ENCODE results near the gene OPRD1.

The OPRD1 gene

GRCh38 chr1:28792644-28793121 is 19.3 kb upstream of the OPRD1 start:
- TF ChIP-seq CTCF (IDR thresholded peaks at IDR 0.05) = no peak

- no peak for TF ChIP-seq CTCF (IDR thresholded peaks at IDR 0.05)
Observed at GRCh38 chr1:28796352-28797211, 15.4 kb upstream of the OPRD1 start.

DNA sequence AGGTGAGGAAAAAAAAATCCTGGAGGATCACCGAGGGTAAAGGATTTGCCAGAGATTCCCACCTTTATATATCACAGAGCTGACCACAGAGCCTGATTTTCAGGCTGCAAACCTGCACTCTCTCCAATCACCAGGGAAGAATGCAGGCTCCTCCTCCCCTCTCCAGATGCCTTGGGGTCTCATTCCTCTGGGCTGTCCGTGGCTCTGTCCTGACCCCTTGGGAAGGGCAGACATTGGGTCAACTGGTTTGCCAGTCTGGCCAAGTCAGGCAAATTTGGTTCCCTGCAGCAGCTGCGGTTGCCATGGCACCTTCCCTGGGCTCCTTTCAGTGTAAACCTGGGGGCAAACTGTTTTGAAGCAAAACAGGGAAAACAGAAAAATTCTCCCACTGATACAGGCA is 11.6 kb upstream of the OPRD1 start:
- no peak for TF ChIP-seq CTCF (IDR thresholded peaks at IDR 0.05)

DNA sequence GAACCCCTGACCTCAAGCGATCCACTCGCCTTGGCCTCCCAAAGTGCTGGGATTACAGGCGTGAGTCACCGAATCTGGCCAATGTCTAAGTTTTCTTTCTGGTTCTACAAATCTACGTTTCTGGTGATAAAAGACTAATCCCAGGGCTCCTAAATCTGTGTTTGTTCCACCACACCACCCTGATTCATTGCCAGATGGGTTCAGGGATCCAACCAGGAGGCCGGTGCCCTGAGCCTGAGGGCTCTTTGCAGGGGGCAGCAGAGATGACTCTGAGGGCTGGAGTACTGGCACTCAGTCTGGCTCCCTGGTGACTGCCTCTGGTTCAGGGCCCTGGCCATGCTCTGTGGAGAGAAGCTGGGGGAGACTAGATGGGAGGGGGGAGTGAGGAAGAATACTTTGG is 10.5 kb upstream of the OPRD1 start:
- no peak for TF ChIP-seq CTCF (IDR thresholded peaks at IDR 0.05)

- no peak for TF ChIP-seq CTCF (IDR thresholded peaks at IDR 0.05)
Observed at GRCh38 chr1:28803051-28803450, 8.9 kb upstream of the OPRD1 start.

- no peak for TF ChIP-seq CTCF (IDR thresholded peaks at IDR 0.05)
Observed at GRCh38 chr1:28803662-28804061, 8.3 kb upstream of the OPRD1 start.

DNA sequence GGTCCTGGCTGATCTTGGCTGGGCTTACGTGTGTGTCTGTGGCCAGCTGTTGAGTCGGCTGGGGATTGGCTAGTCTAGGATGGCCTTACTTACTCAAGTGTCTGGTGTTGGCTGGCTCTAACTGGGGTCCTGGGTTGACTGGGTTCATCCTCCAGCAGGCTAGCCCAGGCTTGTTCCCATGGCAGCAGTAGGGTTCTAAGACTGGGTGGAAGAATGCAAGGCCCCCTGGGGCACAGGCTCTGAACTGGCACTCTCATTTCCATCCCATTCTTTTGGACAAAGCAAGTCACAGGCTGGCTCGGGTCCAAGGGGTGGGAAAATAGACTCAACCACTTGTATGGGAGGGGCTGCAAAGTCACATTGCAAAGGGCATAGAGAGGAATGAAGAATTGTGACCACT is 7.9 kb upstream of the OPRD1 start:
- TF ChIP-seq CTCF (IDR thresholded peaks at IDR 0.05) = no peak

All from LNCAP (cell line).